Coronary artery (tissue), 2 donors: ENCODE results near the gene HABP4.

Experiments
- DNase-seq: peaks from one replicate; pipeline ENCODE4 v3.0.0-alpha.2; 2017; ENCODE audit warnings: low spot score
- H3K27ac ChIP-seq, 2 donors: fragments of 200-600 bp; sonication (generic); one replicate each; pipeline ENCODE4 v1.5.1; 2016 to 2019
- H3K4me3 ChIP-seq: fragments of 200-600 bp; sonication (generic); 2 replicates; pipeline ENCODE4 v1.5.1; 2016; ENCODE audit warnings: mild to moderate bottlenecking, moderate library complexity
- TF ChIP-seq, protein P1 (sequence below): fragments of 200-600 bp; sonication (generic); IDR thresholded peaks from one replicate; pipeline ENCODE4 v1.5.1; 2019; ENCODE audit warnings: antibody characterized with exemption

The HABP4 gene

DNA sequence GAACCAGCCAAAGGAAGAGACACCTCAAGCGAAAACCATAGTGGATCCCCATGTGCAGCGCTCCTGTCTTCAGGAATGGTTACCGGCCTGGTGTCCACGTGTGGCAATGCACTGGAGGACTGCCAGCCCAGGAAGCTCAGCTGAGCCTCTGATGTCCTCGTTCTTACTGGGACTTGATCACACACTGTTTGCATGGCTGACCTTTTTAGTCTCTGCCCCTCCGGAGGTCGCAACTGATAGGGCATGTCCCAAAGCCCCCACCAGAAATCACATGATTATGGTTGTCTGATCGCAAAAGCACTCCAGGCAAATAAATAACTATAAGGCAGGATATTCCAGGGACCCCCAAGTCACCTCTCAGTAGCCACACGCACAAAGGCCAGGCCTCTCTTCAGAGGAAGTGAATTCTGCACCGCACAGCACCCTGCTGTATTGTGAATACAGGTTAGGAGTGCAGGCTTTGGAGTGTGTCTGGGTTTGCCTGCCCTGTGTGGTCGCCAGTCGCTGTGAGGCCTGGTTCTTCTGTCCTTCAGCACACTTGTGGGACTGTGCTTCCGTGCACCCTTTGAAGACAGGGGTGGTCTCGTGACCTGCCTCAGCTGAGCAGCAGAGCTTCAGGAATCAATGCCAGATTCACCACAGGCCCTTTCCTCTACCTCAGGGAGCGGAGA, 13.4 kb upstream of the HABP4 start:
- Histone ChIP-seq H3K4me3 (no peak overlapping the region), H3K27ac (no peak overlapping the region)
- DNase-seq: no peak
- TF ChIP-seq, protein P1, sequence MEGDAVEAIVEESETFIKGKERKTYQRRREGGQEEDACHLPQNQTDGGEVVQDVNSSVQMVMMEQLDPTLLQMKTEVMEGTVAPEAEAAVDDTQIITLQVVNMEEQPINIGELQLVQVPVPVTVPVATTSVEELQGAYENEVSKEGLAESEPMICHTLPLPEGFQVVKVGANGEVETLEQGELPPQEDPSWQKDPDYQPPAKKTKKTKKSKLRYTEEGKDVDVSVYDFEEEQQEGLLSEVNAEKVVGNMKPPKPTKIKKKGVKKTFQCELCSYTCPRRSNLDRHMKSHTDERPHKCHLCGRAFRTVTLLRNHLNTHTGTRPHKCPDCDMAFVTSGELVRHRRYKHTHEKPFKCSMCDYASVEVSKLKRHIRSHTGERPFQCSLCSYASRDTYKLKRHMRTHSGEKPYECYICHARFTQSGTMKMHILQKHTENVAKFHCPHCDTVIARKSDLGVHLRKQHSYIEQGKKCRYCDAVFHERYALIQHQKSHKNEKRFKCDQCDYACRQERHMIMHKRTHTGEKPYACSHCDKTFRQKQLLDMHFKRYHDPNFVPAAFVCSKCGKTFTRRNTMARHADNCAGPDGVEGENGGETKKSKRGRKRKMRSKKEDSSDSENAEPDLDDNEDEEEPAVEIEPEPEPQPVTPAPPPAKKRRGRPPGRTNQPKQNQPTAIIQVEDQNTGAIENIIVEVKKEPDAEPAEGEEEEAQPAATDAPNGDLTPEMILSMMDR: no peak

DNA sequence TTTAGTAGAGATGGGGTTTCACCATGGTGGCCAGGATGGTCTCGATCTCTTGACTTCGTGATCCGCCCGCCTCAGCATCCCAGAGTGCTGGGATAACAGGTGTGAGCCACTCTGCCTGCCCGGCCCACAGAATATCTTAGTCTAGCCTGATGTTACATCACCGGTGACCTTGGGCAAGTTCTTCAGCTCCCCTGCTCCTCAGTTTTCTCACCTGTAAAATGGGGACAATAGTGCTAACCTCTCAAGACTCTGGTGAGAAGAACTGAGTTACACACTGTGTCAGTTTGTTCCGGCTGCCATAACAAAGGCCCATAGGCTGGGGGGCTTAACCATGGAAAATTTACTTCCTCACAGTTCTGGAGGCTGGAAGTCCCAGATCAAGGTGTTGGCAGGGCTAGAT, 12.5 kb upstream of the HABP4 start:
- H3K27ac ChIP-seq: no peak overlapping the region
- H3K4me3 ChIP-seq: no peak overlapping the region
- TF ChIP-seq, protein P1: no peak
- DNase-seq: no peak

DNA sequence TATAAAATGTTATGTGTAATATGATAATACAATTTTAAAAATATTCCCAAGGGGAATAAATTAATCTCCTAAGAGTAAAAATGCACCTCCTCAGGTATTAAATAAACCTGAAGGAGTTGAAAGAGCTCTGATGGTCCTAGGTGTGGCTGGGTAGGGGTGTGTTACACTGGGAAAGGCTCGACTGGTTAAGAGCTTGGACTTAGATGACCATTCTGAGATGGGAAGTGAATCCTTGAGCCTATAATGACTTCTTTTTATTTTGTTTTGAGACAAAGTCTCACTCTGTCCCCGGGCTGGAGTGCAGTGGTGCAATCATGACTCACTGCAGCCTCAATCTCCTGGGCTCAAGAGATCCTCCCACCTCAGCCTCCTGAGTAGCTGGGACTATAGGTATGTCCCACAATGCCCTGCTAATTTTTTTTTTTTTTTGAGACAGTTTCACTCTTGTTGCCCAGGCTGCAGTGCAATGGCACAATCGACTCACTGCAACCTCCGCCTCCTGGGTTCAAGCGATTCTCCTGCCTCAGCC, 9.2 kb upstream of the HABP4 start:
- Histone ChIP-seq H3K4me3 (no peak overlapping the region), H3K27ac (no peak overlapping the region)
- DNase-seq: no peak
- TF ChIP-seq, protein P1: no peak

DNA sequence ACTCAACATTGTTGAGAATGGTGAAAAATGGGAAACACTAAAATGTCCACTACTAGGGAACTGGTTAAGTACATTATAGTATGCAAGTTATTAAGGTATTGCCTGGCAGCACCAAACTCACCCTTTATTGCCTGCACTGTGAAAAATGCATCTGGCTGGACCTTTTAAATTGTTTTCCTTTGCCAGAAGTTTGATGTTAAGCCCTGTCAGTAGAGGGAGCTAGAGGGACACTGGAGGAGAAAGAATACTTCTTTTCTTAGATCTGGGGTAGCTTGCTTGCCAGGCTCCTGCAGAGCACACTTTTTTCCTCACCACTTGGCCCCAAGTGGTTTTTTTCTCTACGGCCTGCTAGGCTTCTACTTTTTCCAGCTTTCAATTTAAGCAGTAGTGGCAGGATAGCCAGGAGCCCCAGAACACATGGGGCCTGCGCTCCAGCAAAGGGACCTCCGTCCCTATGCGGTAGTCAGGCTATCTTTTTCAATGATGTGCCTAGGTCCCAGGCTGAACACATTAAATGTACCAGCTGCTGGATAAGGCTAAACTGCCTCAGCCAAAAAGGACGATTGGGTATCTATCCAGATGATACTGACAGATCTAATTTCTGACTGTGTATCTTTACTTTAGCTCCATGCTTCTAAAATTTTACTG, 8.0 kb upstream of the HABP4 start:
- no peak for DNase-seq

DNA sequence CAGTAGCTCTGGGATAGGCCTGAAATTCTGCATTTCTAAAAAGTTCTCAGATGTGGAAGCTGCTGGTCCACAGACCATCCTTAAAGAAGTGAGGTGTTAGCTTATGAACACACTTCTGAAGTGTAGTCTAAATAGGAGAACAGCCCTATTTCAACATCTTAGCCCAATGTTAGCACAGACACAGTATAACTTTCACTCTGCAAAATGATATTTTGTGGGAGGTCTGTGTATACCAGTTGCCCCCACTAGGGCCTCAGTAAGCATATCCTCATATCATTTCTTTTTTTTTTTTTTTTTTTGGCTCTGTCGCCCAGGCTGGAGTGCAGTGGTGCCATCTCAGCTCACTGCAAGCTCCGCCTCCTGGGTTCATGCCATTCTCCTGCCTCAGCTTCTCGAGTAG, 7.5 kb upstream of the HABP4 start:
- TF ChIP-seq, protein P1: no peak
- no peak overlapping the region for H3K4me3 ChIP-seq
- DNase-seq: no peak
- no peak overlapping the region for H3K27ac ChIP-seq

More for the DNA sequence above, 8.0 kb upstream of the HABP4 start:
- H3K4me3 ChIP-seq: no peak overlapping the region
- TF ChIP-seq, protein P1: no peak
- H3K27ac ChIP-seq: no peak overlapping the region

DNA sequence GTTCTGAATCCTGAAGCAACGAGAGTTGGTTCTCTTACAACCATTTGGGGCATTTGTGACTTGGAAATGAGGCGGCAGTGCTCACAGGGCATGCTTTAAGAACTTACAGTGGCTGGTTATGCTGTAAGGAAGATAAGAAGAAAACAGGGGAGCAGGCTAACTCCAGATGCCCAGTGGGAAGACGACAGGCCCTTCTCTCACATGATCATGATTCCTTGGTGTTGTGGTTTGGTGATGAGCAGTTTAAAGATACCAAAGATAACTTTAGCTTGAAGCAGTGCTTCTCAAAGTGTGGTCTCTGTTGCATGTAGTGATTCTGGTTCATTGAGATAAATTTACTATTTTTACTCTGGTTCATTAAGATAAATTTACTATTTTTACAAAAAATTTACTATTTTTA, 2.6 kb upstream of the HABP4 start:
- Histone ChIP-seq H3K4me3 (no peak overlapping the region), H3K27ac (no peak overlapping the region)
- DNase-seq: no peak
- TF ChIP-seq, protein P1: no peak
